SK-N-SH (cell line): Measurements from ENCODE around the gene TBL1X. TPM values are rescaled to one million over a fixed set of nuclear protein-coding genes. Genes with fewer than 3 reads are reported as not detected.

Source experiments
- CTCF ChIA-PET: fragments of 300-600, 350-600 bp; formaldehyde crosslinking; extraction: SDS; loops from one replicate; lab custom pipeline; 2021; lab: Yijun Ruan, JAX
- POLR2A ChIA-PET: fragments of 350-600 bp; sonication (Branson Sonifier 250); formaldehyde crosslinking; extraction: SDS; loops from one replicate; lab custom pipeline; 2020; ENCODE audit warnings: antibody characterized with exemption, inconsistent platforms; lab: Yijun Ruan, JAX
- DNase-seq: peaks from one replicate; pipeline ENCODE4 v3.0.0; 2012
- H2AFZ ChIP-seq: fragments of 200-600 bp; sonication (generic); 2 replicates; pipeline ENCODE4 v1.8.1; 2016; ENCODE audit warnings: antibody characterized with exemption, mild to moderate bottlenecking, low read depth
- H3F3A ChIP-seq: fragments of 200-600 bp; sonication (generic); replicated peaks from 2 replicates; pipeline ENCODE3; 2016; ENCODE audit warnings: antibody characterized with exemption, mild to moderate bottlenecking; ENCODE audit not compliant: insufficient read depth
- H3K27ac ChIP-seq, 2 experiments: fragments of 200-500 bp in 1 of 2; fragments of 200-600 bp in 1 of 2; sonication (Bioruptor generic) in 1 of 2; sonication (generic), shearing (Covaris generic) in 1 of 2; 2 replicates each; pipeline versions ENCODE4 v1.5.1 to v1.6.1; 2014 to 2016; ENCODE audit warnings: low read depth in 2 of 2, inconsistent platforms in 1 of 2, low read length in 1 of 2, mild to moderate bottlenecking in 1 of 2, mixed read lengths in 1 of 2
- H3K27me3 ChIP-seq: fragments of 200-600 bp; sonication (generic), shearing (Covaris generic); 2 replicates; pipeline ENCODE4 v1.6.1; 2016; ENCODE audit warnings: mixed run types; ENCODE audit not compliant: insufficient read depth
- H3K36me3 ChIP-seq, 2 experiments: fragments of 200-500 bp in 1 of 2; fragments of 200-600 bp in 1 of 2; sonication (Bioruptor generic) in 1 of 2; sonication (generic) in 1 of 2; replicated peaks in 1 of 2; 2 replicates each; pipeline versions ENCODE3 to v1.5.1; 2014 to 2016; ENCODE audit warnings: low read length in 1 of 2, mild to moderate bottlenecking in 1 of 2; ENCODE audit not compliant: insufficient read depth in 2 of 2, control insufficient read depth in 1 of 2
- H3K4me1 ChIP-seq, 2 experiments: fragments of 200-500 bp in 1 of 2; fragments of 200-600 bp in 1 of 2; sonication (Bioruptor generic) in 1 of 2; sonication (generic), shearing (Covaris generic) in 1 of 2; 2 replicates each; pipeline versions ENCODE4 v1.5.1 to v1.6.1; 2014 to 2016; ENCODE audit warnings: low read depth in 1 of 2, low read length in 1 of 2, mixed run types in 1 of 2; ENCODE audit not compliant: insufficient read depth in 2 of 2, control insufficient read depth in 1 of 2
- H3K4me2 ChIP-seq: fragments of 200-600 bp; sonication (generic), shearing (Covaris generic); 2 replicates; pipeline ENCODE4 v1.6.1; 2017; ENCODE audit warnings: mixed run types
- H3K4me3 ChIP-seq, 2 experiments: fragments of 200-500 bp in 1 of 2; fragments of 200-600 bp in 1 of 2; sonication (Bioruptor generic) in 1 of 2; sonication (generic), shearing (Covaris generic) in 1 of 2; 2 replicates each; pipeline versions ENCODE4 v1.5.1 to v1.8.1; 2014 to 2016; ENCODE audit warnings: low read depth in 2 of 2, inconsistent platforms in 1 of 2, low read length in 1 of 2, mild to moderate bottlenecking in 1 of 2, mixed read lengths in 1 of 2, moderate library complexity in 1 of 2
- H3K79me2 ChIP-seq: fragments of 200-600 bp; sonication (generic); 2 replicates; pipeline ENCODE4 v1.8.1; 2017; ENCODE audit warnings: mild to moderate bottlenecking; ENCODE audit not compliant: insufficient read depth
- H3K9ac ChIP-seq: fragments of 200-600 bp; sonication (generic); 2 replicates; pipeline ENCODE4 v1.6.1; 2017; ENCODE audit warnings: mixed run types
- H3K9me2 ChIP-seq: fragments of 200-600 bp; sonication (generic); 2 replicates; pipeline ENCODE4 v1.6.1; 2017; ENCODE audit warnings: mixed run types
- H3K9me3 ChIP-seq: fragments of 200-600 bp; sonication (generic); 2 replicates; pipeline ENCODE4 v1.6.1; 2017; ENCODE audit warnings: mixed run types, mild to moderate bottlenecking, moderate library complexity
- H4K20me1 ChIP-seq: fragments of 200-600 bp; sonication (generic); 2 replicates; pipeline ENCODE4 v1.6.1; 2017; ENCODE audit warnings: mild to moderate bottlenecking, mixed run types; ENCODE audit not compliant: insufficient read depth
- ELF1 ChIP-seq: IDR thresholded peaks from 2 replicates; pipeline ENCODE4 v1.4.0; 2012
- FOXM1 ChIP-seq: IDR thresholded peaks from 2 replicates; pipeline ENCODE4 v1.4.0; 2012; ENCODE audit warnings: low read depth, mild to moderate bottlenecking
- GATA2 ChIP-seq: sonication (generic); formaldehyde crosslinking; IDR thresholded peaks from 2 replicates; pipeline ENCODE4 v1.5.0; 2020; ENCODE audit warnings: mild to moderate bottlenecking, missing genetic modification reagents
- JUND ChIP-seq: IDR thresholded peaks from 2 replicates; pipeline ENCODE4 v1.4.0; 2012
- MAX ChIP-seq: IDR thresholded peaks from 2 replicates; pipeline ENCODE4 v1.4.0; 2012; ENCODE audit warnings: low read depth
- PBX3 ChIP-seq: IDR thresholded peaks from 2 replicates; pipeline ENCODE4; 2012
- POLR2AphosphoS5 ChIP-seq: IDR thresholded peaks from 2 replicates; pipeline ENCODE4 v1.6.1; 2012; ENCODE audit warnings: low read depth, low read length
- RAD21 ChIP-seq: IDR thresholded peaks from 2 replicates; pipeline ENCODE4 v1.6.1; 2012; ENCODE audit warnings: mild to moderate bottlenecking, low read length
- RCOR1 ChIP-seq: fragments of 150-350 bp; IDR thresholded peaks from 2 replicates; pipeline ENCODE4 v1.6.1; 2017; ENCODE audit warnings: antibody characterized with exemption, low read length
- REST ChIP-seq: IDR thresholded peaks from 2 replicates; pipeline ENCODE4 v1.6.1; 2012; ENCODE audit warnings: mild to moderate bottlenecking, low read depth, low read length, moderate library complexity
- TCF12 ChIP-seq: IDR thresholded peaks from 2 replicates; pipeline ENCODE4 v1.4.0; 2012
- TEAD4 ChIP-seq: IDR thresholded peaks from 2 replicates; pipeline ENCODE4 v1.4.0; 2012; ENCODE audit warnings: mild to moderate bottlenecking, borderline replicate concordance; ENCODE audit not compliant: insufficient read depth
- USF1 ChIP-seq: IDR thresholded peaks from 2 replicates; pipeline ENCODE4 v1.4.0; 2012; ENCODE audit warnings: low read depth, borderline replicate concordance
- ZBTB33 ChIP-seq: IDR thresholded peaks from 2 replicates; pipeline ENCODE4 v1.4.0; 2012; ENCODE audit warnings: low read depth, borderline replicate concordance
- WGBS: methylation state at CpG from one replicate; pipeline ENCODE4 v1.1.6; 2017; ENCODE audit warnings: low lambda C conversion rate; 5-methylcytosine and 5-hydroxymethylcytosine counted together
- polyA plus RNA-seq, 3 experiments: library from polyadenylated mRNA; depleted of rRNA; stranded (reverse); fragments of >200 nt; gene quantifications; 2 replicates each; pipeline ENCODE4 v1.2.3, GENCODE V29; 2012

Gene TBL1X
- polyA plus RNA-seq, 1 of the 3 experiments (the other 2 are of a cell fraction), result 10.6 TPM

GRCh38 chrX:9482837-9483236 lies 18.0 kb downstream of the TBL1X start:
- WGBS, result 48% methylated on average over 3 of the region's 3 CpGs
- ChIA-PET POLR2A (no interaction called here), CTCF (no interaction called here)
- H3K9me2 ChIP-seq, result no peaks in the 10 kb centered on the region
- H3K9me3 ChIP-seq, result no peaks in the 10 kb centered on the region
- H3F3A ChIP-seq, result no peaks in the 10 kb centered on the region
- no peak for DNase-seq
- no peak for TF ChIP-seq ELF1
- no peak for TF ChIP-seq TCF12
- TF ChIP-seq ZBTB33, result no peak
- no peak for TF ChIP-seq PBX3
- TF ChIP-seq RCOR1, result no peak
- no peak for TF ChIP-seq POLR2AphosphoS5
- no peak for TF ChIP-seq TEAD4
- TF ChIP-seq JUND, result no peak
- TF ChIP-seq FOXM1, result no peak
- no peak for TF ChIP-seq RAD21
- TF ChIP-seq REST, result no peak
- no peak for TF ChIP-seq MAX
- no peak overlapping the region for H3K4me2 ChIP-seq
- peaks cover 38% of the 10 kb centered on the region for H3K79me2 ChIP-seq
- no peak overlapping the region for H2AFZ ChIP-seq
- no peaks in the 10 kb centered on the region for H3K4me1 ChIP-seq
- no peak overlapping the region for H3K4me3 ChIP-seq
- H3K27ac ChIP-seq, result no peak overlapping the region
- no peaks in the 10 kb centered on the region for H3K36me3 ChIP-seq
- no peak overlapping the region for H3K9ac ChIP-seq
- no peaks in the 10 kb centered on the region for H3K27me3 ChIP-seq
- H4K20me1 ChIP-seq, result peaks cover 14% of the 10 kb centered on the region; the same call in 1 of the 2 replicates

GRCh38 chrX:9483376-9483775 lies 18.5 kb downstream of the TBL1X start:
- no peaks in the 10 kb centered on the region for H3K9me3 ChIP-seq
- H3K4me1 ChIP-seq, result no peaks in the 10 kb centered on the region
- 0 out of 2 replicates have a peak, but pooled peaks cover 12% of the 10 kb centered on the region for H4K20me1 ChIP-seq
- CTCF ChIA-PET, result no interaction called here
- no peaks in the 10 kb centered on the region for H3K27me3 ChIP-seq
- POLR2A ChIA-PET, result no interaction called here
- no peaks in the 10 kb centered on the region for H3K9me2 ChIP-seq
- H3K79me2 ChIP-seq, result peaks cover 37% of the 10 kb centered on the region
- DNase-seq, result no peak
- 57% methylated on average over 6 of the region's 6 CpGs for WGBS
- no peak overlapping the region for H3K27ac ChIP-seq
- H3K36me3 ChIP-seq, result no peaks in the 10 kb centered on the region
- no peaks in the 10 kb centered on the region for H3F3A ChIP-seq
- TF ChIP-seq USF1, result no peak
- no peak for TF ChIP-seq GATA2
- no peak overlapping the region for H3K4me3 ChIP-seq
- no peak overlapping the region for H3K9ac ChIP-seq
- H2AFZ ChIP-seq, result no peak overlapping the region
- no peak overlapping the region for H3K4me2 ChIP-seq
